A549 (cell line): Measurements from ENCODE around the gene DCLK1. TPM values are rescaled to one million over a fixed set of nuclear protein-coding genes. Genes with fewer than 3 reads are reported as not detected.

Experiments used
- ATAC-seq, 2 experiments: fragments of 200-7000 bp in 1 of 2; fragments of >200 bp in 1 of 2; cut with Nextera tagmentation in 1 of 2; cut with Tn5 transposase in 1 of 2; 3 replicates each; pipeline versions ENCODE4 v1.8.0 to v1.9.1; 2018 to 2020; ENCODE audit warnings: mild to moderate bottlenecking in 1 of 2, moderate library complexity in 1 of 2
- CTCF ChIA-PET: fragments of 300-600 bp; sonication (Branson Sonifier 250); formaldehyde crosslinking; extraction: SDS; loops from one replicate; lab custom pipeline; 2021; ENCODE audit warnings: antibody characterized with exemption, inconsistent platforms; lab: Yijun Ruan, JAX
- POLR2A ChIA-PET: fragments of 350-600 bp; formaldehyde crosslinking; extraction: SDS; loops from one replicate; lab custom pipeline; 2021; ENCODE audit warnings: antibody characterized with exemption, inconsistent platforms; lab: Yijun Ruan, JAX
- DNase-seq, 2 experiments: peaks; one replicate each; pipeline versions ENCODE4 v3.0.0 to v3.0.0-alpha.2; 2011 to 2016; ENCODE audit warnings: low read depth in 1 of 2, low spot score in 1 of 2
- FAIRE-seq: peaks from 2 replicates; lab custom pipeline; 2011; peaks lifted over from hg19 to GRCh38; lab: Jason Lieb, UNC
- H3K27ac ChIP-seq, 2 experiments: fragments of >200 bp; sonication (Bioruptor Twin); formaldehyde crosslinking; 3 replicates each; pipeline ENCODE4 v1.5.1; 2016 to 2017
- H3K4me1 ChIP-seq: fragments of >200 bp; sonication (Bioruptor Twin); formaldehyde crosslinking; 3 replicates; pipeline ENCODE4 v1.6.1; 2016
- H3K4me2 ChIP-seq: fragments of >200 bp; sonication (Bioruptor Twin); formaldehyde crosslinking; 3 replicates; pipeline ENCODE4 v1.6.1; 2016
- H3K4me3 ChIP-seq: fragments of >200 bp; sonication (Bioruptor Twin); formaldehyde crosslinking; 3 replicates; pipeline ENCODE4 v1.5.1; 2016
- H3K9me3 ChIP-seq: fragments of >200 bp; sonication (Bioruptor Twin); formaldehyde crosslinking; 3 replicates; pipeline ENCODE4 v1.6.1; 2016
- ATOH8 ChIP-seq: fragments of 250-450 bp; sonication (Bioruptor Pico); IDR thresholded peaks from 2 replicates; pipeline ENCODE4 v1.5.0; 2020; ENCODE audit warnings: low read depth, mild to moderate bottlenecking, moderate library complexity
- CHD4 ChIP-seq: fragments of 200-600 bp; sonication (generic); IDR thresholded peaks from 2 replicates; pipeline ENCODE4 v1.6.1; 2016; ENCODE audit warnings: antibody characterized with exemption, mild to moderate bottlenecking, borderline replicate concordance
- EHF ChIP-seq: fragments of 250-450 bp; sonication (Bioruptor Pico); IDR thresholded peaks from 2 replicates; pipeline ENCODE4 v1.5.0; 2020; ENCODE audit warnings: mild to moderate bottlenecking
- ELK1 ChIP-seq: fragments of 150-350 bp; IDR thresholded peaks from 2 replicates; pipeline ENCODE4 v1.6.1; 2014; ENCODE audit warnings: low read depth, mild to moderate bottlenecking, low read length
- ESRRA ChIP-seq: fragments of 150-350 bp; IDR thresholded peaks from 2 replicates; pipeline ENCODE4 v1.6.1; 2014; ENCODE audit warnings: mild to moderate bottlenecking, low read length, borderline replicate concordance
- FOSL2 ChIP-seq, 2 experiments: fragments of 450-650 bp in 1 of 2; fragments of >200 bp in 1 of 2; sonication (Bioruptor Twin) in 1 of 2; formaldehyde crosslinking; IDR thresholded peaks; 2 replicates each; pipeline versions ENCODE4 v1.5.0 to v1.6.1; 2016 to 2020; ENCODE audit warnings: mild to moderate bottlenecking in 1 of 2, moderate library complexity in 1 of 2
- FOXS1 ChIP-seq: fragments of 250-450 bp; sonication (Bioruptor Pico); IDR thresholded peaks from 2 replicates; pipeline ENCODE4 v1.5.0; 2020; ENCODE audit warnings: mild to moderate bottlenecking, moderate library complexity
- GATA3 ChIP-seq: IDR thresholded peaks from 2 replicates; pipeline ENCODE4 v1.6.1; 2012; ENCODE audit warnings: borderline replicate concordance
- HES2 ChIP-seq: fragments of >200 bp; sonication (Bioruptor Twin); formaldehyde crosslinking; IDR thresholded peaks from 2 replicates; pipeline ENCODE4 v1.6.1; 2016
- HEYL ChIP-seq: fragments of 250-450 bp; sonication (Bioruptor Pico); IDR thresholded peaks from 2 replicates; pipeline ENCODE4 v1.8.0; 2021; ENCODE audit warnings: mild to moderate bottlenecking, moderate library complexity
- HMGXB4 ChIP-seq: fragments of 250-450 bp; sonication (Bioruptor Pico); IDR thresholded peaks from 2 replicates; pipeline ENCODE4 v1.5.0; 2021; ENCODE audit warnings: mild to moderate bottlenecking, moderate library complexity, borderline replicate concordance
- HOXB13 ChIP-seq: fragments of 250-450 bp; sonication (Bioruptor Pico); IDR thresholded peaks from 2 replicates; pipeline ENCODE4 v1.5.0; 2020; ENCODE audit warnings: low read depth, mild to moderate bottlenecking, moderate library complexity
- HOXB5 ChIP-seq: fragments of 250-450 bp; sonication (Bioruptor Pico); IDR thresholded peaks from 2 replicates; pipeline ENCODE4 v1.5.0; 2020; ENCODE audit warnings: mild to moderate bottlenecking, moderate library complexity
- JUN ChIP-seq, 2 experiments: fragments of >200 bp; sonication (Bioruptor Twin); formaldehyde crosslinking; IDR thresholded peaks; 2 replicates in 1 of 2; 3 replicates in 1 of 2; pipeline ENCODE4 v1.6.1; 2016 to 2017
- JUNB ChIP-seq: fragments of >200 bp; sonication (Bioruptor Twin); formaldehyde crosslinking; IDR thresholded peaks from 2 replicates; pipeline ENCODE4 v1.6.1; 2016
- KDM1A ChIP-seq: fragments of 200-600 bp; sonication (generic); IDR thresholded peaks from 2 replicates; pipeline ENCODE4 v1.6.1; 2016; ENCODE audit warnings: low read depth, mild to moderate bottlenecking
- MAZ ChIP-seq: fragments of 150-350 bp; IDR thresholded peaks from 2 replicates; pipeline ENCODE4 v1.6.1; 2014; ENCODE audit warnings: antibody characterized with exemption, low read depth, low read length, borderline replicate concordance
- NPAS2 ChIP-seq: fragments of 250-450 bp; sonication (Bioruptor Pico); IDR thresholded peaks from 2 replicates; pipeline ENCODE4 v1.8.0; 2022; ENCODE audit warnings: mild to moderate bottlenecking, moderate library complexity, borderline replicate concordance
- NR3C1 ChIP-seq: fragments of >200 bp; sonication (Bioruptor Twin); formaldehyde crosslinking; IDR thresholded peaks from 3 replicates; pipeline ENCODE4 v1.6.1; 2017
- POLR2A ChIP-seq: IDR thresholded peaks from 2 replicates; pipeline ENCODE4 v1.6.1; 2012; ENCODE audit warnings: mild to moderate bottlenecking, low read length
- POLR2AphosphoS2 ChIP-seq: conservative IDR thresholded peaks from 2 replicates; pipeline ENCODE4 v1.6.1; 2012; ENCODE audit warnings: low read length, improper control_type of control experiment, inconsistent platforms
- RAD21 ChIP-seq, 2 experiments: fragments of >200 bp in 1 of 2; sonication (Bioruptor Twin) in 1 of 2; formaldehyde crosslinking in 1 of 2; IDR thresholded peaks in 1 of 2; conservative IDR thresholded peaks in 1 of 2; 2 replicates in 1 of 2; 3 replicates in 1 of 2; pipeline ENCODE4 v1.6.1; 2012 to 2018; ENCODE audit warnings: inconsistent platforms in 1 of 2
- RCOR1 ChIP-seq: fragments of 150-350 bp; IDR thresholded peaks from 2 replicates; pipeline ENCODE4 v1.6.1; 2014; ENCODE audit warnings: antibody characterized with exemption, low read length, low read depth
- REST ChIP-seq: fragments of 200-600 bp; sonication (generic); IDR thresholded peaks from 2 replicates; pipeline ENCODE4 v1.6.1; 2016; ENCODE audit warnings: antibody characterized with exemption, mild to moderate bottlenecking, moderate library complexity
- RFX5 ChIP-seq: fragments of 450-650 bp; IDR thresholded peaks from 2 replicates; pipeline ENCODE4 v1.7.1; 2014; ENCODE audit warnings: antibody characterized with exemption, mild to moderate bottlenecking, moderate library complexity
- RNF2 ChIP-seq: fragments of 200-600 bp; sonication (generic); IDR thresholded peaks from 2 replicates; pipeline ENCODE4 v1.6.1; 2016; ENCODE audit warnings: low read depth, mild to moderate bottlenecking, antibody characterized with exemption, moderate library complexity, borderline replicate concordance
- SMC3 ChIP-seq: fragments of >200 bp; sonication (Bioruptor Twin); formaldehyde crosslinking; IDR thresholded peaks from 3 replicates; pipeline ENCODE4 v1.6.1; 2018; ENCODE audit warnings: inconsistent platforms
- TP53 ChIP-seq: fragments of 250-450 bp; sonication (Bioruptor Pico); IDR thresholded peaks from 2 replicates; pipeline ENCODE4 v1.5.0; 2021; ENCODE audit warnings: mild to moderate bottlenecking, moderate library complexity
- ZC3H11A ChIP-seq: fragments of 450-650 bp; IDR thresholded peaks from 2 replicates; pipeline ENCODE4 v1.6.1; 2014; ENCODE audit warnings: antibody characterized with exemption, mild to moderate bottlenecking
- ZSCAN20 ChIP-seq: fragments of 250-450 bp; sonication (Bioruptor Pico); IDR thresholded peaks from 2 replicates; pipeline ENCODE4 v1.8.0; 2022; ENCODE audit warnings: mild to moderate bottlenecking, moderate library complexity
- WGBS: methylation state at CpG from one replicate; pipeline ENCODE4 v1.1.6; 2017; ENCODE audit errors: missing lambda C conversion rate; 5-methylcytosine and 5-hydroxymethylcytosine counted together
- polyA plus RNA-seq, 4 experiments: library from polyadenylated mRNA; depleted of rRNA in 3 of 4; stranded (reverse); fragments of >200 nt; fragmentation: RNase III in 1 of 4; extraction: RNeasy Plus Mini Kit Qiagen cat#74134 plus additional on column Dnase treatment in 1 of 4; gene quantifications; 2 replicates in 3 of 4; 3 replicates in 1 of 4; pipeline ENCODE4 v1.2.3, GENCODE V29; 2011 to 2017

Gene DCLK1
- polyA plus RNA-seq, 2 of the 4 experiments (the other 2 are of a cell fraction), result 0.13 to 0.21 TPM

DNA sequence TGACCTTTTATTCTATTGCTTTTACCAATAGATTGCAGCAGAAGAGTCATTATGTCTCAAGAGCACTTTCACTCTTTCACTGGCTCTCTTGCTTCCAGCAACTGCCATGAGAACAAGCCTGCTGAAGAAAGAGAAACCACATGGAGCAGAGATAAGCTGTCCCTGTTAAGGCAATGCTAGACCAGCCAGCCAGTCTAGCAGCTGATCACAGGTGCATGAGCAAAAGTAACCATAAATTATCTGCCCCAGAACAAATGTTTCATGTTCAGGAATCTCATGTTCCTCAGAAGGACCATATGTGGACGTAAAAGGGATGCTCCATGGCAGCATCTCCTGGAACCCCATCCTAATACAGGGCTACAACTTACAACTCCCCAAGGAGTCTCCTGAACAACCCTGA is 20.4 kb upstream of the DCLK1 start:
- TF ChIP-seq JUN (IDR thresholded peaks at IDR 0.05), result no peak
- TF ChIP-seq HEYL (CRISPR knock-in tag), result no peak
- TF ChIP-seq FOXS1 (CRISPR knock-in tag), result no peak
- no peak for TF ChIP-seq ZC3H11A
- TF ChIP-seq NR3C1, result no peak
- no peak for TF ChIP-seq RCOR1
- no peak for TF ChIP-seq ZSCAN20 (CRISPR knock-in tag)
- no peak for TF ChIP-seq RNF2
- no peak for TF ChIP-seq EHF (CRISPR knock-in tag)
- no peak for TF ChIP-seq TP53
- no peak for TF ChIP-seq FOSL2 (IDR thresholded peaks at IDR 0.05)
- no peak for TF ChIP-seq FOSL2 (CRISPR knock-in tag; IDR thresholded peaks at IDR 0.05)
- TF ChIP-seq REST, result no peak
- TF ChIP-seq RAD21 (conservative IDR thresholded peaks at IDR 0.05 in 1 of 2, IDR thresholded peaks at IDR 0.05 in 1 of 2), result no peak
- TF ChIP-seq MAZ, result no peak
- no peak for TF ChIP-seq KDM1A
- no peak for TF ChIP-seq ESRRA
- no peak for TF ChIP-seq POLR2A
- no peak for TF ChIP-seq RFX5
- no peak for TF ChIP-seq ELK1
- no peak for TF ChIP-seq HOXB13
- TF ChIP-seq, all 56 proteins: peak for 0
- DNase-seq, result no peak
- Histone ChIP-seq H3K4me2 (no peak overlapping the region), H3K4me1 (no peaks in the 10 kb centered on the region), H3K27ac (no peak overlapping the region), H3K9me3 (no peaks in the 10 kb centered on the region), H3K4me3 (no peak overlapping the region)
- ChIA-PET CTCF (no interaction called here), POLR2A (no interaction called here)
- WGBS, result 0% methylated on average over 1 of the region's 1 CpG
- no peak for ATAC-seq
- no peak for FAIRE-seq

DNA sequence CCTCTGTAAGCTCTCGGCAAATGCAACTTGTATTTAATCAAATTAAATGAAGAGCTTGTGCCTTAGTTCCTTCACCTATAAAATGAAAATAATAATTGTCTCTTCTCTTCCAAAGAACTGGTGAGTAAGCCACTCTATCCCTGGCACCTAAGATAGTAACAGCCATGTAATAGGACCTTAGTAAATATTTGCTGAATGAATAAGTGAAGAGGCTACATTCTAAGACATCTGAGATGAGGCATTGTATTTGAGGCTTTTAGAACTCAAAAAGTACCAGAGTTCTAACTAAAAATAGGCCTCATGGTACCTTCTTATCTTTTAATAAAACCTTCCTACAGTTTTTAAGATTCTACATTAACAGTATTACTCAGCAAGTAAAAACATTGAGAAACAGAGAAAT is 17.3 kb upstream of the DCLK1 start:
- FAIRE-seq, result no peak
- POLR2A ChIA-PET, result no interaction called here
- TF ChIP-seq POLR2AphosphoS2 (no peak), HES2 (no peak), HOXB5 (CRISPR knock-in tag) (no peak), CHD4 (no peak), SMC3 (no peak), RFX5 (no peak), HMGXB4 (CRISPR knock-in tag) (no peak), NPAS2 (CRISPR knock-in tag) (no peak), RCOR1 (no peak), ATOH8 (CRISPR knock-in tag) (no peak), JUNB (no peak), FOSL2 (IDR thresholded peaks at IDR 0.05) (no peak), FOSL2 (CRISPR knock-in tag; IDR thresholded peaks at IDR 0.05) (no peak), RNF2 (no peak), GATA3 (no peak)
- no peak overlapping the region for H3K4me3 ChIP-seq
- CTCF ChIA-PET, result interaction anchor here (1.0 kb wide), 1 partner anchor 66 kb away, joined by 3 read pairs; the partner anchor contains the start of gene SOHLH2
- ATAC-seq, result no peak
- no peak overlapping the region for H3K4me2 ChIP-seq
- 31% methylated on average over 1 of the region's 1 CpG for WGBS
- no peaks in the 10 kb centered on the region for H3K4me1 ChIP-seq
- no peak for DNase-seq
- no peaks in the 10 kb centered on the region for H3K9me3 ChIP-seq
- H3K27ac ChIP-seq, result no peak overlapping the region
